Posterior vena cava (tissue), 2 donors: Measurements from ENCODE around the gene AVL9. TPM values are rescaled to one million over a fixed set of nuclear protein-coding genes. Genes with fewer than 3 reads are reported as not detected.
"Not testable (repeated sequence)": the region's sequence is repeated elsewhere in the genome, so short reads cannot be mapped to it uniquely, and the experiment has no call there.

Source experiments
- DNase-seq: peaks from one replicate; pipeline ENCODE4 v3.0.0-alpha.2; 2020; ENCODE audit warnings: low spot score
- intact Hi-C, 2 donors: fragments of 100-400 bp; cut with DNase I; formaldehyde crosslinking; loops; one replicate each; pipeline versions ENCODE4 v1.14.1 to v1.14.2; 2022 to 2023
- long read RNA-seq, 2 donors: library from polyadenylated mRNA; unstranded; transcript quantifications; one replicate each; pipeline ENCODE4 v2.0.0, GENCODE V29; 2020 to 2021
- total RNA-seq, 2 donors: library from RNA; stranded (reverse); fragmentation: NEBNext Ultra II Directional; extraction: Animal tissue kit (Norgen Biotek cat#: 25700); gene quantifications; one replicate each; pipeline ENCODE4 v1.2.1, GENCODE V29; 2021
- donor health status: DM: yes; HTN: yes; CAD: no.
- donor health status: DM: yes; HTN: yes; CAD: no.

AVL9 gene
- 10 to 100 TPM; 25.5 to 28.8 TPM for total RNA-seq
- long read RNA-seq, donor 1, full-length matches to known transcripts = 1 of 5 reads
- long read RNA-seq, donor 1, partial matches to known transcripts = 0 of 5 reads
- long read RNA-seq, donor 1, other reads (novel, unspliced or antisense) = 4 of 5 reads
- long read RNA-seq, donor 2, full-length matches to known transcripts = 5 of 14 reads
- long read RNA-seq, donor 2, partial matches to known transcripts = 1 of 14 reads
- long read RNA-seq, donor 2, other reads (novel, unspliced or antisense) = 8 of 14 reads

DNA sequence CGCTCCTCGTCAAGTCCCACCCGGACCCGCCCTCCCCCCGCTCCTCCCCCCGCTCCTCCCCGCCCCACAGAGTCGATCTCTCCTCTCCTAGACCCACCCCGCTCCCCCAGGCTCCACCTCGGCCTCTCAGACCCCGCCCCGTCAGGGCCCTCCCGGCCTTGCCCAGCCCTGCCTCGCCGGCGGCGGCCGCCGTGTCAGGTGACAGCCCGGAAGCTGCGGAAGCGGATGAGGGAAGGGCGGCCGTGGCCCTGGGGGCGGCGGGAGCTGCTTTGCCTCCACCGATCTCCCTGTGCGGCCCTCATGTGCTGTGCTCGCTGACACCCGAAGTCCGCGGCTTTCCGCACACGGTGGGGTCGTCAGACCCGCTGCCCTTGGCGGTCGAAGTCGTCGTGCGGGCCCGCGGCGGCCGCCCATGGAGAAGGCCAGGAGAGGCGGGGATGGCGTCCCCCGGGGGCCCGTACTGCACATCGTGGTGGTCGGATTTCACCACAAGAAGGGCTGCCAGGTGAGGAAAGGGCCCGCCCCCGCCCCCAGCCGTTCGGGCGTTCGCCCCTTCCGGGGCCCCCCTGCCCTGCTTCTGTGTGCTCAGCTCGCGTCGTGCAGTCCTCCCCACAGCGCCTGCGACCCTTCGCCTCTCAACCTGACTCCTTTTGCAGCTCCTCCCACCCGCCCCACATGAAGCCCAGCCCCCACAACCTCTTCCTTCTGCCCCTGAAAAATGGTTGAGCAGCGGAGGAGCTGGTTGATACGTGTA lies at the start of gene AVL9:
AVL9 (plus strand) TSS at position 192 of the 754 bp plus-strand sequence; CDS start at position 413, 221 bp downstream.
- intact Hi-C loops = loop anchor here in 1 of 2 donors (10.0 kb wide), 1 partner anchor 89 kb away; no protein-coding TSS in a partner anchor
- DNase-seq = peak; percentile 99

DNA sequence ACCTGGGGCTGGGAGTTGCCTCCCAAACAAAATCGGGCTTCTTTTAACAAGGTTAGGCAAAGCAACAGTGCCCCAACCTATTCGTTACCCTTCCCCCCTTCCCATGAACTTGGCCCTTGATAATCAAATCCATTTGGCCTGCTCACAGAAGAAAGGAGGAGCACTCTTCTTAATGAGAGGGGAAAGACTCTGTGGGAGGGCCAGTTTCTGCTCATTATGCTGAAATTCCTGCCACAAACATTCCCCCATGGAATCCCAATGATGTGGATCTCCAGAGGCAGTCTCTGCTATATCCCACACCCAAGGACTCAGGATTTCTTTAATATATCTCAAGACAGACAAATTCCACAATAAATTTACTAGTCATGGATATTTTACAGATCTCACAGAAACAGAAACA lies 48.1 kb upstream of the AVL9 start:
- DNase-seq = no peak
- intact Hi-C loops = no loop called here

DNA sequence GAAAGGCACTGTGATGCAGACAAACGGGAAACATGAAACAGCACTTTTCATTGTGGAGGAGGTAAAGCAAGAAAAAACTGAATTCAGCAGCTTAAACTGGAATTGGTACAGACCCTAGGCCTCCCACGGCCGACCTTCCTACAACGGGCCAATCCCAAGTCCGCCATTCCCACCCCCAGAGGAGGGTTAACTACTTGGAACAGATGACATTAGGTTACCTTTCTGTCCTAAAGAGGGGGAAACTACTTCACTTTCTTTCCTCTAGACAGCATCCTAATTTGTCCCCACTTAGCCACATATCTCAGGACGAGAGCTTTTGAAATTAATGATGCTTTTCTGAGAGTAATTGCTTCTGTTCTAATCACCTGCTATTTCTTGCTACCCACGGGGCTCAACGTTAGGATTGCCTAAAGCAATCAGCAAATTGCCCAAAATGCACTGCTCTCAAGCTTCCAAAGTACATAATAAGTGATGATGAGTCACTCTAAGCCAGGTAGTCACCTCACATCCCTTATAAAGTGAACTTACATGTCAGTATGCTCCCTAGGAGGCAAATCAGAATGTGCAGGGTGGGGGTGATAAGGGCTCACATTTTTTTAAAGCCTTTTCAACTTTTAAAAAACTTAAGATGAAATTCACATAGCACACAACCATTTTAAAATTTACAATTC lies 41.8 kb upstream of the AVL9 start:
- DNase-seq = no peak
- intact Hi-C loops = no loop called here

DNA sequence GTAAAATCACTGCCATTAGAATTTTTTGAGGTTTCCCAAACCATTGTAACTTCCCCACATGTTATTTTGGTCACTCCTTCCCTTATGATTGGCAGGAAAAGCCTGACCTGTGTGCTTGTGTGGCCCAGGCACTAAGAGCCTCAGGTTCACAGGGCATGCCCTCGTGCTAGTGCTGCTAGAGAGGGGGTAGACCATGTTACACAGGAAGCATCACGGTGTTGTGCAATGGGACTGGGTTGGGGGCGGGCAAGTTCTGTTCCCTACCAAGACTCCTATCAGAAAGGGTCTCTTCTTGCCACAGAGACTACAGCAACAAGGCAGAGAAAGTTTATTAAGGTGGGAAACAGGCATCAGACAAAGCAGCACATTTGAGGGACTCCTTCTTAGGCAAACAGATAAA lies 37.3 kb upstream of the AVL9 start:
- intact Hi-C loops = no loop called here
- no peak for DNase-seq

DNA sequence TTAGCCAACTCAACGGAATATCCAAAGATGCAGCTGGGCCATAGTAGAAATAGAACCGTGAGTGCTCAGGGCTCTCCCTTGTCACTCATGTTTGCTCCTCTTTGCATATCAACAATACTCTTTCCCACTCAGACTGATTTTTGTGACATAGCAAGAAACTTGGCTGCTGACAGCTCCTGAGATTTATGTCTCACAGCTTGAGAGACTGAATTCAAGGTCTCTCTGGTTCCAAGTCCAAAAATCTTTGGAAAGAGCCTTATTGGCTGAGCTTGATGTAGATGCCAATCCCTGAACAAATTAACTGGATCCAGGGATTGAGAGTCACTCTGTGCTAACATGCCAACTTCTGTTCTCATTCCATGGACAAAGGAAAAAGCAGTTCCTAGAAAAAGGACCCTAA lies 35.5 kb upstream of the AVL9 start:
- intact Hi-C loops = no loop called here
- no peak for DNase-seq

DNA sequence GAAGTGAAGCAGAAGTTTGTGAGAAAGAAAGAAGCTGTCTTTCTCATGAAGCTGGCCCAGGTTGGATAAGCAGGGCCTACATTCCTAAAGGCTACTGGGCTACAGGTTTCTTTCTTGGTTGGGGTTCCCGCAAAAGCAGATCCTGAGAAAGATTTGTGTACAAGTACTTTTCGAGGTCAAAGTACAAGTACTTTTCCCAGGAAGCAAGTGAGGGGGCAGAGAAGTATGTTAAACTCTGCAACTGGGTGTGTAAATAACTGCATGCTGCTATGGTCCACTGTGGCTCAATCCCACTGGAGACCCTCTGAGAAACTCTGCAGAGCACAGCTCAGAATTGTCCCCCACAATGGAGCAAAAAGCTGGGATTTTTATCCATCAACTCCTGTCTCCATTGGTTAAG lies 33.8 kb upstream of the AVL9 start:
- DNase-seq = no peak
- intact Hi-C loops = no loop called here

DNA sequence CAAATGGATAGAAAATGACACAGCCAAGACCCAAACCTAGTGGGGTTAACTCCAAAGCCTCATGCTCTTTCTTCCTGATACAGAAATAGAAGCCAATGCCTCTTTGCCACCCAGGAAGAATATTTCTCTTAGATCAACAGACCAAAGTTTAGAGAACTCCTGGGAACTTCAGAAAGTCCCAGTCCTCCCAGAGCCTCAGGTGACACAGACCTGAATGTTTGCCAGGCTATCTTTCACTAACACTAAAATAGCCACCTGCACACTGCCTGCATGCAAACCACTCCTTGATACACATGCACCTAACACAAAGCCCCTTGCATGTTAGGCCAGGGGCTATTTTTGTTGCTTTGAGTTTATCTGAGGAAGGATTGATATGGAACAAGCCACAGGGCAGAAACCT lies 32.8 kb upstream of the AVL9 start:
- intact Hi-C loops = no loop called here
- DNase-seq = no peak

DNA sequence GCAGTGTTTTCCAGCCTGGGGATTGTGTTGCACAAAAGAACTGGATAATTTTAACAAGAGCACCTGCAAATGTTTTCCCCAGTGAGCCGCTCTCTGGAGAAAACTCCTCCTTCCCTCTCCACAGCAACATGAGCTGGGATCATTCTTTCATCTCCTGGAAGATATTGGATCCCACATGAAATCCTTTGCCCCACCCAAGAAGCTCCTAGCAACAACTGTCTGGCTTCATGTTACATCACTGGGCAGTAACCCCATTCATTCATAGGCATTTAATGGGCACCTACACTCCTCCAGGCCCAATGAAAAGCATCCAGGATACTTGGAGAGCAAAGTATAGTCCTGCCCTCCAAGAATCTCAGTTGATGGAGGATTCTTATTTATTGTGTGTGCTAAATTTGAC lies 32.3 kb upstream of the AVL9 start:
- intact Hi-C loops = no loop called here
- DNase-seq = no peak

DNA sequence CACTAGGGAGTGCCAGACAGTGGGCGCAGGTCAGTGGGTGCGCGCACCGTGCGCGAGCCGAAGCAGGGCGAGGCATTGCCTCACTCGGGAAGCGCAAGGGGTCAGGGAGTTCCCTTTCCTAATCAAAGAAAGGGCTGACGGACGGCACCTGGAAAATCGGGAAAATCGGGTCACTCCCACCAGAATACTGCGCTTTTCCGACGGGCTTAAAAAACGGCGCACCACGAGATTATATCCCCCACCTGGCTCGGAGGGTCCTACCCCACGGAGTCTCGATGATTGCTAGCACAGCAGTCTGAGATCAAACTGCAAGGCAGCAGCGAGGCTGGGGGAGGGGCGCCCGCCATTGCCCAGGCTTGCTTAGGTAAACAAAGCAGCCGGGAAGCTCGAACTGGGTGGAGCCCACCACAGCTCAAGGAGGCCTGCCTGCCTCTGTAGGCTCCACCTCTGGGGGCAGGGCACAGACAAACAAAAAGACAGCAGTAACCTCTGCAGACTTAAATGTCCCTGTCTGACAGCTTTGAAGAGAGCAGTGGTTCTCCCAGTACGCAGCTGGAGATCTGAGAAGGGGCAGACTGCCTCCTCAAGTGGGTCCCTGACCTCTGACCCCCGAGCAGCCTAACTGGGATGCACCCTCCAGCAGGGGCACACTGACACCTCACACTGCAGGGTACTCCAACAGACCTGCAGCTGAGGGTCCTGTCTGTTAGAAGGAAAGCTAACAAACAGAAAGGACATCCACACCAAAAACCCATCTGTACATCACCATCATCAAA lies 30.5 kb upstream of the AVL9 start:
- DNase-seq, intact Hi-C loops: not testable (repeated sequence)

DNA sequence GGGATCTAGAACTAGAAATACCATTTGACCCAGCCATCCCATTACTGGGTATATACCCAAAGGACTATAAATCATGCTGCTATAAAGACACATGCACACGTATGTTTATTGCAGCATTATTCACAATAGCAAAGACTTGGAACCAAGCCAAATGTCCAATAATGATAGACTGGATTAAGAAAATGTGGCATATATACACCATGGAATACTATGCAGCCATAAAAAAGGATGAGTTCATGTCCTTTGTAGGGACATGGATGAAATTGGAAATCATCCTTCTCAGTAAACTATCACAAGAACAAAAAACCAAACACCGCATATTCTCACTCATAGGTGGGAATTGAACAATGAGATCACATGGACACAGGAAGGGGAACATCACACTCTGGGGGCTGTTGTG lies 25.3 kb upstream of the AVL9 start:
- intact Hi-C loops = loop anchor here in 1 of 2 donors (10.0 kb wide), 1 partner anchor 255 kb away; no protein-coding TSS in a partner anchor

DNA sequence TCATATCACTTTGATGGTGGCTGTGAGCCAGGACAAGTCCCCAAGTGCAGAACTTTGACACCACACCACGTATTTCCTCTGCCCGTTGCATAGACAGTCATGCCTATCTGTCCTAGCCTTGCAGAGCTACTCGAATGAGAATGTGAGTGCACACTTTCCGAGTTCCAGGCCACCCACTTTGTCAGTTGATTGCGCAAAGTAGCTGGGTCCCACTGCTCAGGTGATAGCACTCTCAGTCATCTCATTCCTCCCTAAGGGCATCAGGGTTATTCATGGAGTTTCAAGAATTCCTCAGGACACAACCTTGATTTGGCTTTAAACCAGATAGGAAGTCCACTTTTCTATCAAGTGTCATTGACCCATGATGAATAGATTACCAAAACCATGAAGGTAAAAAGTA lies 24.4 kb upstream of the AVL9 start:
- intact Hi-C loops = loop anchor here in 1 of 2 donors (10.0 kb wide), 1 partner anchor 256 kb away; no protein-coding TSS in a partner anchor
- no peak for DNase-seq

More for the DNA sequence above, 25.3 kb upstream of the AVL9 start:
- not testable (repeated sequence) for DNase-seq

DNA sequence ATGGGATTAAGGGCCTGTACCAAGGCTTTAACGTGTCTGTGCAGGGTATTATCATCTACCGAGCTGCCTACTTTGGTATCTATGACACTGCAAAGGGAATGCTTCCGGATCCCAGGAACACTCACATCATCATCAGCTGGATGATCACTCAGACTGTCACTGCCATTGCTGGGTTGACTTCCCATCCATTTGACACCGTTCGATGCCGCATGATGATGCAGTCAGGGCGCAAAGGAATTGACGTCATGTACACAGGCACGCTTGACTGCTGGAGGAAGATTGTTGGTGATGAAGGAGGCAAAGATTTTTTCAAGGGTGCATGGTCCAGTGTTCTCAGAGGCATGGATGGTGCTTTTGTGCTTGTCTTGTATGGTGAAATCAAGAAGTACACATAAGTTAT lies 23.3 kb upstream of the AVL9 start:
- DNase-seq = no peak
- intact Hi-C loops = loop anchor here in 1 of 2 donors (10.0 kb wide), 1 partner anchor 257 kb away; no protein-coding TSS in a partner anchor

DNA sequence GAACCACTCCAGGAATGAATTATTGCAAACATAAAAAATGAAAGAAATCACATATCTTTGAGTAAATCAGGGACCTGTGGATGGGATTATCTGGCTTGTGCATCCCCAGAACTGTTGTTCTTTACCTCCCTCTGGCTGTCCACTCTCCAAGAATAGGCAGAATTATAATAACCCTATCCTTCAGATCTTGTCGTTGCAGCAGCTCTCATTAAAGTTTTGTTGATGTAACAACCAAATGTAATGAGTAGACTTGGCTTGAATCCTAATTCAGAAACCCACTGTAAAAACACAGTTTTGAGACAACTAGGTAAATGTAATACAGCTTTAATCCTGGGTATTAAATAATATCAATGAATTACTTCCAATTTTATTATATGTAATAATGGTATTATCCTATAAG lies 21.3 kb upstream of the AVL9 start:
- DNase-seq = no peak
- intact Hi-C loops = loop anchor here in 1 of 2 donors (10.0 kb wide), 1 partner anchor 259 kb away; no protein-coding TSS in a partner anchor

DNA sequence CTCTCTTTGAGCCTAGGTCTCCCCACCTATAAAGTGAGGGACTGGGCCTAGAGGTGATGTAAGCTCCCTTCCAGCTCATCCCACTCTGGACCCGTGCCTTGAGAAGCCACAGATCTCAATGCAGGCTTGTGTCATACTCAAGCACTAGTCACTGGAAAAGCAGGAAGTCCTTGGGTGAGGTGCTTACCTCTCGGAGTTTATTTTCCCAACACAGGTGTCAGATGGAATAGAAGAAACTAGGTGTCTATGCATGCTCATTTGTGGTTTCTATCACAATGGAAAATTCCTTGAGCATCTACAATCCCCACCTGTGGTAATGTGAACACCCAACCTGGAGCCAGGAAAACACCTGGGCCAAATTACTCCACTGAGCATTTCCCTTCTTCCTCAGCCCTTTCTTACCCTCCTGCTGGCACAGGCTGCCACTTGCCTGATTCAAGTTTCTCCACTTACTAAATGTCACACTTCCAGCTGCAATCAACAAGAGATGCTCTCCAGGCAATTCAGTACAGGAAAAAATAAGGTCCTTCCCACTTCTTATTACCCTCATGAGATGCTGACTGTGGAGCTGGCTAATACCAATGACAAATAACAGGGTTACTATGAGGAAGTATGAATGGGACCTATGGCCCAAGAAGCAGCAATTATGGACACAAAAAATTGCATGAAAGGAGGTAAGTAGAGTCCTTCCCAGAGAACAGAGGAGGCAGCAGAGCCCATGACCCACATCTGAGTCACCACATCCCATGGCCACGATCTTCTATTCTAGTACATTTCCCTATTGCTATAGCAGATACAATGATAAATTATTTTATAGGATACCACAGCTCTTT lies 18.3 kb upstream of the AVL9 start:
- intact Hi-C loops = loop anchor here in 1 of 2 donors (10.0 kb wide), 1 partner anchor 262 kb away; no protein-coding TSS in a partner anchor
- no peak for DNase-seq

DNA sequence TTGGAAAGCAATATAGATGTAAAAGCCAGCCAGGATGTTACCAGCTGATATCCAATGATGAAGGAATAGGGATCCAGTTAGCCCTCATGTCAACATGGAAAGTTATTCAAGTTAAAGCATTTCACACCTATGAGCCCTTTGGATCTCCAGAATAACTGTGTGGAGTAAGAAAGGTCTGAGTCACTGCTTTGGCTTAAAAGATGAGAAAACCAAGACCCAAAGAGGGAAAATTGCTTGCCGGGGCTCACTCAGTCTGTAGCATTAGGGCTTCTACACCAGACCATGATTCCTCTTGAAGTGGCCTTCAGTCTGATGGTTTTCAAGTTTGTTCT lies 17.7 kb upstream of the AVL9 start:
- intact Hi-C loops = loop anchor here in 1 of 2 donors (10.0 kb wide), 1 partner anchor 263 kb away; no protein-coding TSS in a partner anchor
- no peak for DNase-seq

DNA sequence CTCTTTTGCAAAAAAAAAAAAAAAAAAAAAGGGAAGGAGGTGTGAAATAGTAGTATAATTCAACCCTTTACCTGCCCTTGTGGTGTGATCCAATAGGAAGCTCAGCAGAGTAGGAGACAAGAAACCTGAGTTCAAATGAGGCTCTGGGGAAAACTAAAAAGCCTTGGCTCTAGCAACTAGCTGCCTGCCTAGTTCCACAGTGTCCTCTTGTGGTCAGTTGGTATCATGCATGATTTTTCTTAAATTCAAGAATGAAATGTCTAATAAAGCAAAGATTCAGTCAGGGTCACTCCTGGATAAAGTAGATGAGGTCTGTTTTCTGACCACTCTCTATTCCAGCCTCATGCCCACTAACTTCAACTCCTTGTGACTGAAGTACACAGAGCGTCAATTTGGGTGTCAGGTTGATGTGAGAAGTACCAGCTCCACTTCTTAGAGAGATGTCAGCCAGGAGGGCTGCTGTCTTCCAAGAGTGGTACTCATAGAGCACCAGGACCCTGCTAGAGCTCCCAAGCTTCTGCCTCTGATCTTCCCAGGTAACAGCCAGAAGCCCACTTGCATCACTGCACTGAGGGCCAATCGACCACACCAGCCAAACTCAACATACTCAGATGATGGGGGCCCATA lies 15.6 kb upstream of the AVL9 start:
- intact Hi-C loops = loop anchor here in 1 of 2 donors (10.0 kb wide), 1 partner anchor 265 kb away; no protein-coding TSS in a partner anchor
- DNase-seq = no peak

DNA sequence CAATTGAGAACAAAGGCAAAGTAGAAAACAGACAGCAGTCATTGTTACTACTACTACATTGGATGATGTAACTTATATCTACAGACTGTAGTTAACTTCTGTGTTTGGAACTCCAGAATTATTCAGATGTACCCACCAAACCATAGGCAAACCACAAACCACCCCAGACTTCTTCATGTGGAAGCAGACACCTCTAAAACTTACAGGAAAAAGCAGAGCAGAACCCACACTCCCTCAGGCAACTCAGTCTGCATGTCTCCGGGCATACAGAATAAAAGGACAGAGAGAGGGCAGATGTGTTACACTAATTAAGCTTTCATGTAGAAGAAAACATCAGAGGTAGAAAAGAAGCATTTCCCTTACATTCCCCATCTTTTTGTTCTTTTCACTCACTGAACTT lies 14.1 kb upstream of the AVL9 start:
- DNase-seq = no peak
- intact Hi-C loops = no loop called here

DNA sequence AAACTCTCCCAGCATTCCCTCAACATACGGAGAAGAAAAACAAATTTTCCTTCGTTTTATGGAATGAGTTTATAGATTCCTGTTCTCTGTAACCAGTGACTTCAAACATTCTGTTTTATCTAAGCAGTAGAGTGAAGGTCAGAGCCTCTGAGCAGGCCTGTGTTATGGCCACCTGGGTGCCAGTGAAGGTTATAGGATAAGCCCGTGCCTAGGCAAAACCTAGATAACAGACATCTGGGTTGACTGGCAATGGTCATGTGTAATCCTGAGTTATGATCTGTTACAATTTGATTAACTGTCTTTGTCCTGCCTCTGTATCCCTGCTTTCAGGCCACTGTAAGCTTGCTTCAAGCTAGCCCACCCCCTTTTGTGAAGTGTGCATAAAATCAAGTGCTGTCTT lies 13.4 kb upstream of the AVL9 start:
- DNase-seq = no peak
- intact Hi-C loops = no loop called here
